ENCODE data around the gene PPP2R3B.
"Not testable (repeated sequence)": the region's sequence is repeated elsewhere in the genome, so short reads cannot be mapped to it uniquely, and the experiment has no call there.

PPP2R3B gene

GRCh38 chrX:386768-387575 lies at the start of gene PPP2R3B:
PPP2R3B (minus strand) TSS chrX:386907; CDS start chrX:386691, 216 bp downstream.
- DNase-seq (ENCODE audit: low spot score), result peak; percentile 99

- DNase-seq (ENCODE audit: low spot score), result no peak
Measured at GRCh38 chrX:435536-436122, 48.9 kb upstream of the PPP2R3B start.

DNA sequence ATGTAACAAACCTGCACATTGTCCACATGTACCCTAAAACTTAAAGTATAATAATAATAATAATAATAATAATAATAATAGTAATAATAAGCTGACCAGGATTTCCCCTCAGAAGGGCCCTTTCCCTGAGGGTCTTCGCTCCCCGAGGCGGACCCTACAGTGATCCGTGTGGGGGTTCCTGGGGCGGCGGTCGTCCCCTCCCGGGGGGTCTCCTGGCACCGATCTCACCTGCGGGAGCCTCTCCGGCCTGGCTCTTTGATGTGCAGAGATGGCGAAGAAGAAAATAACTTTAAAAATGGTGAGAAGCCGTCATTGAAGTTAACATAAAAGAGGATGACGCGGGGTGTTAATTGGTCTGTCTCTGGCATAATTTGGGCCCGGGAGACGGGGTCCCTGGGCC lies 48.2 kb upstream of the PPP2R3B start:
- DNase-seq (ENCODE audit: low spot score), result no peak

GRCh38 chrX:433771-434170 lies 47.1 kb upstream of the PPP2R3B start:
- no peak for DNase-seq (ENCODE audit: low spot score)

DNA sequence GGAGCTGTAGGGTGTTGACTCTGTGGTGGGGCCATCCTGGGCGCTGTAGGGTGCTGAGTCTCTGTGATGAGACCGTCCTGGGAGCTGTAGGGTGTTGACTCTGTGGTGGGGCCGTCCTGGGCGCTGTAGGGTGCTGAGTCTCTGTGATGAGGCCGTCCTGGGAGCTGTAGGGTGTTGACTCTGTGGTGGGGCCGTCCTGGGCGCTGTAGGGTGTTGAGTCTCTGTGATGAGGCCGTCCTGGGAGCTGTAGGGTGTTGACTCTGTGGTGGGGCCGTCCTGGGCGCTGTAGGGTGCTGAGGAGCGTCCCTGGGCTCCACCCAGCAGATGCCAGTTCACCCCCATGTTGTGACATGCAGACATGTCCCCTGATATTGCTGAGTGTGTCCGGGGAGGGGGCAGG lies 46.0 kb upstream of the PPP2R3B start:
- not testable (repeated sequence) for DNase-seq (ENCODE audit: low spot score)

GRCh38 chrX:431492-432111 lies 44.9 kb upstream of the PPP2R3B start:
- no peak for DNase-seq (ENCODE audit: low spot score)

- DNase-seq (ENCODE audit: low spot score), result no peak
Measured at GRCh38 chrX:431056-431455, 44.3 kb upstream of the PPP2R3B start.

- no peak for DNase-seq (ENCODE audit: low spot score)
Measured at GRCh38 chrX:429266-429825, 42.6 kb upstream of the PPP2R3B start.

- DNase-seq (ENCODE audit: low spot score), result peak; percentile 30
Measured at GRCh38 chrX:427812-428725, 41.4 kb upstream of the PPP2R3B start.

GRCh38 chrX:426881-427280 lies 40.2 kb upstream of the PPP2R3B start:
- no peak for DNase-seq (ENCODE audit: low spot score)

DNA sequence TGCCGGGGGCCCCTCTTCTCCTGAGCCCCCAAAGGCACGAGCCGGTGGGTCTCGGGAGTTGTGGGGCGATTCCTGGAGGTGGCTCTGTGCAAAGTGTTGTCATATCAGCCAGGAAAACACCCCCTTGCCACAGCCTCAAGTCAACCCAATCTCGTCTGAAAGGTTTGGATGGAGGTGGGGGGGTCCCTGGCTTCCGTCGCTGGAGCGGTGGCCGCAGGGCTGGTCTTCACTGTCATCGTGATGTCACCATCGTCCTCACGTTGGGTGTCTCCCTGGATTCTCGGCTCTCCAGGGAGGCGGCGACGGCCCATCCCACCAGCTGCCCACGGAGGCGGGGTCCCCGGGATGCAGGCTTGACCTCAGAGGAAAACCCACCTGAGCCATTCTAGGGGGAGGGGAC lies 38.3 kb upstream of the PPP2R3B start:
- no peak for DNase-seq (ENCODE audit: low spot score)

DNA sequence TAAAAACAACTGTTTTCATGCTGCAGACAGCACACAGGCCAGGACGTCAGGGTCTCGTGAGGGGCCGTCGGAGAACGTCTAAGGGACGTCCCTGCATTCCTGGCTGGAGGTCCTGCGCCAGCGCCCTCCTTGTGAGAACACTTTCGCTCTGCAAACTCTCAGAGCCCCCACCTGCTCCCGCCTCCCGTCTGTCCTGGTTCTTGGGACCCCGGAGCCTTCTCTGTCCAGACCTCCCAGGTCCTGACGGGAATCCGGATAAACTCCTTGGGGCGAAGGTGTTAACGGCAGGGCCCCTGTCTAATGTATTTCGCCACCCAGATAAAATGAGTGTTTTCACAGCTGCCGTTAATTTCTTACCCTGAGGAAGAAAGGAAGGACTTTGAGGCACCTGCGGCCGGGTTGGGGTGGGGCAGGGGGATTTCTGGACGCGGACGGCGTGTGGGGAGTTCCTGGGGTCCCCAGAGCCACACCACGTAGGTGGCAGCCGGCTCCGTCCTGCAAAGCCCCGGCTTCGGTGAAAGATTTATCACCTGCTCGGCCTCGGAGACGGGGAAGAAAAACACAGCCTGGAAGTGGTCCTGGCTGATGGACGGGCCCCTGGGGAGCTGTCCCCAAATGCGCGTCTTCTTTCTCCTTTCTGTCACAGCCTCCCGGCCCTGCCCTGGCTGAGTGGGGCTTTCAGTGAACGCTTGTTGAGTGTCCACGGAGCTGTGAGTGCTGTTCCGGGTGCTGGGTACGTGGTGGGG lies 35.1 kb upstream of the PPP2R3B start:
- DNase-seq (ENCODE audit: low spot score), result no peak

- DNase-seq (ENCODE audit: low spot score), result no peak
Measured at GRCh38 chrX:420496-421223, 34.0 kb upstream of the PPP2R3B start.

GRCh38 chrX:418927-419729 lies 32.4 kb upstream of the PPP2R3B start:
- DNase-seq (ENCODE audit: low spot score), result no peak

DNA sequence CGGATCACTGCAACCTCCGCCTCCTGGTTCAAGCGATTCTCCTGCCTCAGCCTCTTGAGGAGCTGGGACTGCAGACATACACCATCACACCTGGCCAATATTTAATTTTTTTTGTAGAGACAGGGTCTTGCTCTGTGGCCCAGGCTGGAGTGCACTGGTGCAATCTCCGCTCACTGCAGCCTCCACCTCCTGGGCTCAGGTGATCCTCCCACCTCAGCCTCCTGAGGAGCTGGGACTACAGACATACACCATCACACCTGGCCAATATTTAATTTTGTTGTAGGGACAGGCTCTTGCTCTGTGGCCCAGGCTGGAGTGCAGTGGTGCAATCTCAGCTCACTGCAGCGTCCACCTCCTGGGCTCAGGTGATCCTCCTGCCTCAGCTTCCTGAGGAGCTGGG lies 28.8 kb upstream of the PPP2R3B start:
- not testable (repeated sequence) for DNase-seq (ENCODE audit: low spot score)

DNA sequence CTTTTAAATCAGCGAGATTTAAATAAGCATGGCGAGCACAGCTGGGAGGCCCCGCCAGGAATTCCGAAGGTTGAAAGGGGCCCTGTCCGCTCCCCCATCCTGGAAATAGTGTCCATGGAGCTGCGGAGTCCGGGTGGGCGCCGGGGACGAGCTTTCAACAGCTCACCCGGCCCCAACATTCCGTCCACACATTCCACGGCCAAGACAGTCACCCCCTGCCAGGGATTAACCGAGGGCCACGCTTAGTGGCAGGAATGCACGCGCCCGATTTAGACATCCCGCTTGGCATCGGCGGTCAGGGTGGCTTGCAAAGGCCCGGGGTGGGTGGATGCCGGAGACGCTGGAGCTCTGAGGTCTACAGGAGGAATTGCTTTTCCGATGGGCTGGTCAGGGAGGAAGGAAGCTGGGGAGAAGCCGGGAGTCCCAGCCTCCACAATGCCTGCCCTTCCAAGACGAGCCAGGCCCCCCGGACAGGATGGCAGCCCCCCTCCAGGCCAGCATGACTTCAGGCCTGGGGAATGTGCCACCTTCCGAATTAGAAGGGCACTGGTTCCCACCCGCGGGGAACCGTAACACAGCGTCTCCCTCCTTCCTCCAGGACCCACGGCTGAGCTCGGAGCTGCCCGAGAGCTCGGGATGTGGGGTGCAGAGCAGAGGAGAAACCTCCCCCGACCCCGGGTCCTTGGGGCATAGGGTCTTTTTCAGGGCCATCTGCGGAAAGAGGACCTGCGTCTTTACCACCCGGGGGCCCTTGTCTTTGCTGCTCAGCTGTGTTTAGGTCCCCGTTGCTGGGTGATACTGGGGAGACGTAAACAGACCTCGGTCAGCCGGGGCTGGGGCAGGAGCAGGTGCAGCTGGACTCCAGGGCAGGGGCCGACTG lies 26.9 kb upstream of the PPP2R3B start:
- peak; percentile 52 for DNase-seq (ENCODE audit: low spot score)

- no peak for DNase-seq (ENCODE audit: low spot score)
Measured at GRCh38 chrX:410296-410695, 23.6 kb upstream of the PPP2R3B start.

DNA sequence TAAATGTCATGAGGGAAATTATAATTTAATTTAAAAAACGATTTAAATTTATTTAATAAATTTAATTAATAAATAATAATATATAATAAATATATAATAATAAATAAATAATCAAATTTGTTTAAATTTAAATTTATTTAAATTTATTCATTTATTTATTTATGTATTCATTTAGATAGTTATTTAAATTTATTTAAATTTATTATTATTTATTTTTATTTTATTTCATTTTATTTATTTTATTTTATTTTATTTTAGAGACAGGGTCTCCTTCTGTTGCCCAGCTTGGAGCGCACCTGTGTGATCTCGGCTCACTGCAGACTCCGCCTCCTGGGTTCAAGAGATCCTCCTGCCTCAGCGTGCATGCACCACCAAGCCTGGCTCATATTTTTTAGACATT lies 18.4 kb upstream of the PPP2R3B start:
- DNase-seq (ENCODE audit: low spot score), result no peak

DNA sequence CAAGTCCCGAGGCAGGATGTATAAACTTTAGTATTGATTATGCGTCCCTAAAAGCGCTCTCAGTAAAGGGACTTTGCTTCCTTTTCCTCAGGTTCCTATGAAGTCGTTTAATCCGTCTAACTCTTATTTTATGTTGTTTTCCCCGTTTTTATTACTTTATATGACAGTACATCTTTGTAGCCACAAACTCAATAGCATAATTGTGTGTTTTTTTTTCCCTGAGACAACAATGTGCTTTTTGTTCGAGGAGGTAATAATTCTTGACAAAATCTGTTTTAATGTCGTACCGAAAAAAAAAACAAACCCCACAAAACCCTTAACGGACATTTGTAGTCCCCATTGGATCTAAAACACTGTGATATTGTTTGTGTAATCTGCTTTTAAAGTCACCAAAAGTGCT lies 17.9 kb upstream of the PPP2R3B start:
- DNase-seq (ENCODE audit: low spot score), result no peak
